ENCODE data around the gene FOXK1.

GRCh38 chr7:4722308-4722707 is 40.2 kb downstream of the FOXK1 start:
- TF ChIP-seq ZNF629 (CRISPR knock-in tag; conservative IDR thresholded peaks at IDR 0.05) = no peak
- no peak for TF ChIP-seq ZNF557 (CRISPR knock-in tag; IDR thresholded peaks at IDR 0.05)

All from HepG2 (cell line).